ENCODE data around the gene NTN4. TPM values are rescaled to one million over a fixed set of nuclear protein-coding genes. Genes with fewer than 3 reads are reported as not detected.
"Not testable (repeated sequence)": the region's sequence is repeated elsewhere in the genome, so short reads cannot be mapped to it uniquely, and the experiment has no call there.

NTN4 gene
- total RNA-seq, 5 donors from 2014 or later (not counting 1 experiment from before 2014, with no cell fraction given): 0.53 to 4.1 (median 1.3) TPM

DNA sequence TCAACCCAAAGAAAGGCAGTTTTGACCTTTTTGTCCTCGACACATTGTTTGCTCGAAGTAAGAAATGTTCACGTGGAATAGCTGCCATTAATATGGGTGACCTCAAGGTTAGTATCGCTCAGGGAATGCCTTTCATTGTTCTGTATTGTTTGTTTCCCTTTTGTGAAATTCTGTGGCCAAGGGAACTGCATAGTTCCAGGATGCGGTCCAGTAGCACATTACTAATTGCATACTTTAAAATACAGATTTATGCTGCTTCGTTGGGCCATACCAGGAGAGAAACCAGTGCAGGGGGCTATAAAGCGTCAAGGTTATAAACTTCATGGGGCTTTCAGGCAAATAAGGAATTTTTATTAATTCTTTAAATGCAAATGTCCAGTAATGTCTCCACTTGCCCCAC, 166.0 kb downstream of the NTN4 start:
- ChIA-PET POLR2A (no interaction called here), CTCF (interaction anchor here in 1 of 2 donors (1.1 kb wide), 1 partner anchor 85 kb away, joined by 3 read pairs; no protein-coding TSS in a partner anchor)
- ATAC-seq (replicated peaks in 1 of 4) (no peak), DNase-seq (no peak)
- no peak overlapping the region for H3K27ac Mint-ChIP-seq
- Histone ChIP-seq H3K4me3 (ENCODE audit: control insufficient read depth in 1 of 2, extremely low read depth in 1 of 2, low read length in 1 of 2) (no peak overlapping the region), H3K36me3 (ENCODE audit: control insufficient read depth in 2 of 2, extremely low read depth in 1 of 2, insufficient read depth in 1 of 2, low read length in 1 of 2) (no peaks in the 10 kb centered on the region), H3K27me3 (replicated peaks in 1 of 2; ENCODE audit: control insufficient read depth in 2 of 2, extremely low read depth in 1 of 2, insufficient read depth in 2 of 2, low read length in 1 of 2) (peaks cover 0 to 10% of the 10 kb centered on the region in 2 experiments), H3K9me3 (no peaks in the 10 kb centered on the region), H3K4me1 (ENCODE audit: control insufficient read depth in 1 of 2, extremely low read depth in 1 of 2, insufficient read depth in 2 of 2, low read length in 2 of 2) (peaks cover 0 to 2% of the 10 kb centered on the region in 2 experiments), H3K27ac (ENCODE audit: low read length) (no peak overlapping the region)
- peaks cover 0 to 9% of the 10 kb centered on the region in 2 donors for H3K27me3 Mint-ChIP-seq
- WGBS (ENCODE audit: insufficient coverage): 60% methylated on average over 2 of the region's 7 CpGs
- H3K4me1 Mint-ChIP-seq: no peaks in the 10 kb centered on the region
- H3K9me3 Mint-ChIP-seq: no peaks in the 10 kb centered on the region
- no peak overlapping the region for H3K4me3 Mint-ChIP-seq
- H3K36me3 Mint-ChIP-seq: no peaks in the 10 kb centered on the region

DNA sequence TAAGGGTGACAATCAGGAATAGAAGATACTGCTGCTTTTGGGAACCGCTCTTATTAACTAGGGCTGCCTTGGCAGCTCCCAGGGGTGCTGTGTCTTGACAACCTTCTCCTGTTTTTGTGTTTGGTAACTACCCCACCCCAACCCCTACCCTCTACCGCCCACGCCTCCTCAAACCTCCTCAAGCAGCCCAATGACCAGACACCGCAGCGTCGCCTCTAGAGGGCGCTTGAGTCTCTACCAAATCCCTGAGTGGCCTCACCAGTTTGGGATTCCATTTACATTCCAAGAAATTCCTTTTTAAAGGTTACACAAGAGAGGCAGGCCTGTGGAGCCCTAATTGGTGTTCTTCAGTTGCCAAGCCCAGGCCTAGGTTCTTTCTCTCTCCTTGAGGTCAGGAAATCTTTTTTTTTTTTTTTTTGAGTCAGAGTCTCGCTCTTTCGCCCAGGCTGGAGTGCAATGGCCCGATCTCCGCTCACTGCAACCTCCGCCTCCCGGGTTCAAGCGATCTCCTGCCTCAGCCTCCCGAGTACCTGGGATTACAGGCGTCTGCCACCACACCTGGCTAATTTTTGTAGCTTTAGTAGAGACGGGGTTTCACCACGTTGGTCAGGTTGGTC, 166.9 kb downstream of the NTN4 start:
- Histone ChIP-seq H3K27me3 (replicated peaks in 1 of 2; ENCODE audit: control insufficient read depth in 2 of 2, extremely low read depth in 1 of 2, insufficient read depth in 2 of 2, low read length in 1 of 2) (peaks cover 0 to 10% of the 10 kb centered on the region in 2 experiments), H3K4me1 (ENCODE audit: control insufficient read depth in 1 of 2, extremely low read depth in 1 of 2, insufficient read depth in 2 of 2, low read length in 2 of 2) (peaks cover 0 to 2% of the 10 kb centered on the region in 2 experiments), H3K36me3 (ENCODE audit: control insufficient read depth in 2 of 2, extremely low read depth in 1 of 2, insufficient read depth in 1 of 2, low read length in 1 of 2) (no peaks in the 10 kb centered on the region), H3K4me3 (ENCODE audit: control insufficient read depth in 1 of 2, extremely low read depth in 1 of 2, low read length in 1 of 2) (no peak overlapping the region), H3K9me3 (no peaks in the 10 kb centered on the region), H3K27ac (ENCODE audit: low read length) (no peak overlapping the region)
- Mint-ChIP-seq H3K36me3 (no peaks in the 10 kb centered on the region), H3K4me1 (no peaks in the 10 kb centered on the region), H3K27me3 (peaks cover 0 to 9% of the 10 kb centered on the region in 2 donors), H3K4me3 (no peak overlapping the region), H3K27ac (no peak overlapping the region), H3K9me3 (no peaks in the 10 kb centered on the region)
- DNase-seq (peak in 14 of 35 experiments; percentile 1 to 42 (median 3)), ATAC-seq (replicated peaks in 1 of 4) (no peak)
- WGBS (ENCODE audit: insufficient coverage): 45% methylated on average over 10 of the region's 18 CpGs
- CTCF ChIA-PET: interaction anchor here in 1 of 2 donors (0.7 to 1.1 kb wide), 2 partner anchors 84 to 350 kb away, joined by 3 read pairs; no protein-coding TSS in a partner anchor
- POLR2A ChIA-PET: no interaction called here

- Histone ChIP-seq H3K27me3 (replicated peaks in 1 of 2; ENCODE audit: control insufficient read depth in 2 of 2, extremely low read depth in 1 of 2, insufficient read depth in 2 of 2, low read length in 1 of 2) (peaks cover 0 to 10% of the 10 kb centered on the region in 2 experiments), H3K9me3 (no peaks in the 10 kb centered on the region), H3K4me1 (ENCODE audit: control insufficient read depth in 1 of 2, extremely low read depth in 1 of 2, insufficient read depth in 2 of 2, low read length in 2 of 2) (peaks cover 0 to 2% of the 10 kb centered on the region in 2 experiments), H3K36me3 (ENCODE audit: control insufficient read depth in 2 of 2, extremely low read depth in 1 of 2, insufficient read depth in 1 of 2, low read length in 1 of 2) (no peaks in the 10 kb centered on the region), H3K27ac (ENCODE audit: low read length) (no peak overlapping the region), H3K4me3 (ENCODE audit: control insufficient read depth in 1 of 2, extremely low read depth in 1 of 2, low read length in 1 of 2) (no peak overlapping the region)
- 80% methylated on average over 3 of the region's 3 CpGs for WGBS (ENCODE audit: insufficient coverage)
- no peaks in the 10 kb centered on the region for H3K9me3 Mint-ChIP-seq
- H3K4me1 Mint-ChIP-seq: no peaks in the 10 kb centered on the region
- CTCF ChIA-PET: no interaction called here
- no peak overlapping the region for H3K4me3 Mint-ChIP-seq
- no peak for DNase-seq
- ATAC-seq (replicated peaks in 1 of 4): no peak
- peaks cover 0 to 9% of the 10 kb centered on the region in 2 donors for H3K27me3 Mint-ChIP-seq
- POLR2A ChIA-PET: no interaction called here
- no peak overlapping the region for H3K27ac Mint-ChIP-seq
- no peaks in the 10 kb centered on the region for H3K36me3 Mint-ChIP-seq
Measured at GRCh38 chr12:95622879-95623278, 167.7 kb downstream of the NTN4 start.

DNA sequence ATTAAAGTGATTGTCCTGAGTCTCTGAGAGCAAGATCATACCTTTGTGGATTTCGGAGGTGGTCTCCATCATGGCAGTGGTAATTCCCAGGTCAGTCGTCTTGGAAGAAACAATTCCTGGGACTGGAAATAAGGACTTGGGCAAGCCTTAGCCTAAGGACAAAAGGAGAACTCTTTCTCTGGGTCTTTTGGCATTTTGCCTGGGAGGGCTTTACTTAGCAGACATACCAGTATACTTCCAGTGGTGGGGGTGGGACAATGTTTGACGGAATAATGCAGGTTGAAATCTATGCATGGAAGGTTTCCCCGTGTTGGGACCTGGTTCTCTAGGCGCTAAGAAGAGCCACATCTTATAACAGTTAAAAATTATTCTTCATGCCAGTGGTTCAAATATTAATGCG, 168.8 kb downstream of the NTN4 start:
- Histone ChIP-seq H3K36me3 (ENCODE audit: control insufficient read depth in 2 of 2, extremely low read depth in 1 of 2, insufficient read depth in 1 of 2, low read length in 1 of 2) (no peaks in the 10 kb centered on the region), H3K4me3 (ENCODE audit: control insufficient read depth in 1 of 2, extremely low read depth in 1 of 2, low read length in 1 of 2) (no peak overlapping the region), H3K9me3 (no peaks in the 10 kb centered on the region), H3K4me1 (ENCODE audit: control insufficient read depth in 1 of 2, extremely low read depth in 1 of 2, insufficient read depth in 2 of 2, low read length in 2 of 2) (peaks cover 0 to 2% of the 10 kb centered on the region in 2 experiments), H3K27me3 (replicated peaks in 1 of 2; ENCODE audit: control insufficient read depth in 2 of 2, extremely low read depth in 1 of 2, insufficient read depth in 2 of 2, low read length in 1 of 2) (peaks cover 0 to 10% of the 10 kb centered on the region in 2 experiments), H3K27ac (ENCODE audit: low read length) (no peak overlapping the region)
- DNase-seq (no peak), ATAC-seq (replicated peaks in 1 of 4) (no peak)
- H3K9me3 Mint-ChIP-seq: no peaks in the 10 kb centered on the region
- H3K4me3 Mint-ChIP-seq: no peak overlapping the region
- H3K27ac Mint-ChIP-seq: no peak overlapping the region
- CTCF ChIA-PET: no interaction called here
- no peaks in the 10 kb centered on the region for H3K4me1 Mint-ChIP-seq
- WGBS (ENCODE audit: insufficient coverage): 79% methylated on average over 2 of the region's 6 CpGs
- H3K36me3 Mint-ChIP-seq: no peaks in the 10 kb centered on the region
- H3K27me3 Mint-ChIP-seq: peaks cover 0 to 9% of the 10 kb centered on the region in 2 donors
- POLR2A ChIA-PET: no interaction called here

DNA sequence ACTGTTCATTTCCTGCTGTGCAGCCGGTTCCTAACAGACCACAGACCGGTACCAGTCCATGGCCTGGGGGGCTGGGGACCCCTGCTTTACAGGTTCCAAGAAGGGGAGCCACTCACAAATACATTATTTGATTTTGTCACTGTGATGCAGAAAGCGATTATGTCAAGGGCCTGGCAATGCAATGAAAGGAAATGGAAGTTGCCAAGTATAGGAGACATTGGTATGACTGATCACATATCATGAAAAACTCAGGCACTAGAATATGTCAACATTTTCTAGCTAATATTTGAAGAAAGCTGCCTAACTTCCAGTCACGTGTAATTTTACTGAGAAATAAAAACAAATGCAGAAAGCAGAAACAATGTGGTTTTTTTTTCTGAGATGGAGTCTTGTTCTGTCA, 170.4 kb downstream of the NTN4 start:
- Histone ChIP-seq H3K4me1 (ENCODE audit: control insufficient read depth in 1 of 2, extremely low read depth in 1 of 2, insufficient read depth in 2 of 2, low read length in 2 of 2) (peaks cover 0 to 2% of the 10 kb centered on the region in 2 experiments), H3K4me3 (ENCODE audit: control insufficient read depth in 1 of 2, extremely low read depth in 1 of 2, low read length in 1 of 2) (no peak overlapping the region), H3K9me3 (no peaks in the 10 kb centered on the region), H3K27ac (ENCODE audit: low read length) (no peak overlapping the region), H3K27me3 (replicated peaks in 1 of 2; ENCODE audit: control insufficient read depth in 2 of 2, extremely low read depth in 1 of 2, insufficient read depth in 2 of 2, low read length in 1 of 2) (peaks cover 0 to 10% of the 10 kb centered on the region in 2 experiments), H3K36me3 (ENCODE audit: control insufficient read depth in 2 of 2, extremely low read depth in 1 of 2, insufficient read depth in 1 of 2, low read length in 1 of 2) (no peaks in the 10 kb centered on the region)
- ATAC-seq (replicated peaks in 1 of 4) (no peak), DNase-seq (no peak)
- peaks cover 0 to 2% (median 0%) of the 10 kb centered on the region in 3 donors for H3K4me1 Mint-ChIP-seq
- no peaks in the 10 kb centered on the region for H3K36me3 Mint-ChIP-seq
- POLR2A ChIA-PET: interaction anchor here in 1 of 2 donors (0.6 kb wide), 1 partner anchor 25 kb away, joined by 3 read pairs; no protein-coding TSS in a partner anchor
- H3K27ac Mint-ChIP-seq: no peak overlapping the region
- no peaks in the 10 kb centered on the region for H3K9me3 Mint-ChIP-seq
- WGBS (ENCODE audit: insufficient coverage): 63% methylated on average over 2 of the region's 4 CpGs
- no peak overlapping the region for H3K4me3 Mint-ChIP-seq
- CTCF ChIA-PET: no interaction called here
- peaks cover 0 to 9% of the 10 kb centered on the region in 2 donors for H3K27me3 Mint-ChIP-seq

- H3K36me3 Mint-ChIP-seq; H3K27me3 Mint-ChIP-seq; H3K9me3 Mint-ChIP-seq; H3K4me1 Mint-ChIP-seq; H3K27me3 ChIP-seq (replicated peaks in 1 of 2; ENCODE audit: control insufficient read depth in 2 of 2, extremely low read depth in 1 of 2, insufficient read depth in 2 of 2, low read length in 1 of 2); H3K4me3 Mint-ChIP-seq; H3K27ac Mint-ChIP-seq; H3K4me1 ChIP-seq (ENCODE audit: control insufficient read depth in 1 of 2, extremely low read depth in 1 of 2, insufficient read depth in 2 of 2, low read length in 2 of 2); ATAC-seq (replicated peaks in 1 of 4); CTCF ChIA-PET; H3K9me3 ChIP-seq; DNase-seq; H3K36me3 ChIP-seq (ENCODE audit: control insufficient read depth in 2 of 2, extremely low read depth in 1 of 2, insufficient read depth in 1 of 2, low read length in 1 of 2); H3K27ac ChIP-seq (ENCODE audit: low read length); H3K4me3 ChIP-seq (ENCODE audit: control insufficient read depth in 1 of 2, extremely low read depth in 1 of 2, low read length in 1 of 2): not testable (repeated sequence)
- 84% methylated on average over 3 of the region's 7 CpGs for WGBS (ENCODE audit: insufficient coverage)
- POLR2A ChIA-PET: interaction anchor here in 1 of 2 donors (0.7 kb wide), 1 partner anchor 435 kb away, joined by 3 read pairs; no protein-coding TSS in a partner anchor
Measured at GRCh38 chr12:95616470-95616869, 174.1 kb downstream of the NTN4 start.
